ENCODE results near the gene ANO2.

The ANO2 gene

GRCh38 chr12:5868625-5869295 is 76.3 kb downstream of the ANO2 start:
- DNase-seq (ENCODE audit: low read depth): no peak
- no peak for TF ChIP-seq CTCF (IDR thresholded peaks at IDR 0.05; ENCODE audit: insufficient read depth, low read depth, low read length, missing control alignments)

GRCh38 chr12:5865397-5865796 is 79.7 kb downstream of the ANO2 start:
- H3K4me3 ChIP-seq (ENCODE audit: low read length): no peak overlapping the region
- DNase-seq (ENCODE audit: low read depth): no peak
- no peak for TF ChIP-seq CTCF (IDR thresholded peaks at IDR 0.05; ENCODE audit: insufficient read depth, low read depth, low read length, missing control alignments)

More at GRCh38 chr12:5868625-5869295, 76.3 kb downstream of the ANO2 start:
- H3K4me3 ChIP-seq (ENCODE audit: low read length): no peak overlapping the region

GRCh38 chr12:5864972-5865371 is 80.1 kb downstream of the ANO2 start:
- H3K4me3 ChIP-seq (ENCODE audit: low read length): no peak overlapping the region
- no peak for DNase-seq (ENCODE audit: low read depth)
- TF ChIP-seq CTCF (IDR thresholded peaks at IDR 0.05; ENCODE audit: insufficient read depth, low read depth, low read length, missing control alignments): no peak

- H3K4me3 ChIP-seq (ENCODE audit: low read length): no peak overlapping the region
- DNase-seq (ENCODE audit: low read depth): no peak
- no peak for TF ChIP-seq CTCF (IDR thresholded peaks at IDR 0.05; ENCODE audit: insufficient read depth, low read depth, low read length, missing control alignments)
Measured at GRCh38 chr12:5864301-5864700, 80.8 kb downstream of the ANO2 start.

- TF ChIP-seq CTCF (IDR thresholded peaks at IDR 0.05; ENCODE audit: insufficient read depth, low read depth, low read length, missing control alignments): no peak
- DNase-seq (ENCODE audit: low read depth): no peak
- H3K4me3 ChIP-seq (ENCODE audit: low read length): no peak overlapping the region
Measured at GRCh38 chr12:5861416-5861815, 83.6 kb downstream of the ANO2 start.

- no peak for TF ChIP-seq CTCF (IDR thresholded peaks at IDR 0.05; ENCODE audit: insufficient read depth, low read depth, low read length, missing control alignments)
- H3K4me3 ChIP-seq (ENCODE audit: low read length): no peak overlapping the region
- DNase-seq (ENCODE audit: low read depth): no peak
Measured at GRCh38 chr12:5856692-5857091, 88.4 kb downstream of the ANO2 start.

GRCh38 chr12:5846950-5847349 is 98.1 kb downstream of the ANO2 start:
- TF ChIP-seq CTCF (IDR thresholded peaks at IDR 0.05; ENCODE audit: insufficient read depth, low read depth, low read length, missing control alignments): no peak
- no peak overlapping the region for H3K4me3 ChIP-seq (ENCODE audit: low read length)
- no peak for DNase-seq (ENCODE audit: low read depth)

Data from epithelial cell of esophagus (primary cell).